ENCODE results near the gene SS18L1.

GRCh38 chr20:62168061-62168460 is 24.5 kb downstream of the SS18L1 start:
- TF ChIP-seq EZH2 (IDR thresholded peaks at IDR 0.05; ENCODE audit: low read length, unreplicated experiment) (no peak), CTCF (conservative IDR thresholded peaks at IDR 0.05; ENCODE audit: low read depth, low read length) (no peak), EZH2phosphoT487 (IDR thresholded peaks at IDR 0.05; ENCODE audit: borderline replicate concordance, low read length) (no peak)
